Activated CD8-positive, alpha-beta memory T cell treated with anti-CD3 and anti-CD28 coated beads, Interleukin-2, amount 50 U/mL, for 4 hours (primary cell): ENCODE results near the gene UCK2.

Experiments used
- DNase-seq: peaks from one replicate; pipeline ENCODE4 v3.0.0-alpha.2; 2020

Gene UCK2

DNA sequence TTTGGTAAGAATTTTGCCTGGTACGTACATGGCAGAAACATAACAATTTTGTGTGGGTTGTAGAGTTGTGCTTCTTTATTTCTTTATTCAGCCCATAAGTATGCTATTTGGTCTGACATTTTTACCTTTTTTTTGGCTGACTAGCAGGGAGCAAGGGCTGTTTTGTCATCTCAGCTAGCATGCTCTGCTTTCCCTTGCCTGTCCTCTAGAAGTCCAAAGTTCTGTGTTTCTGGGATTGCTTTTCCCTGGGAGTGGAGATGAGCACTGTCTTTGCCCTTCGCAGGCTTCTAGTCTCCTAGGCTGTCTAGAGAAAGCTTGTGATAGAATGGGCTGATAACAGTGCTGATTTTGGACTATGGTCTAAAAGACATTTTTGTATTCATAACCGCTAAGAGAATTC is 7.5 kb downstream of the UCK2 start:
- DNase-seq = no peak

DNA sequence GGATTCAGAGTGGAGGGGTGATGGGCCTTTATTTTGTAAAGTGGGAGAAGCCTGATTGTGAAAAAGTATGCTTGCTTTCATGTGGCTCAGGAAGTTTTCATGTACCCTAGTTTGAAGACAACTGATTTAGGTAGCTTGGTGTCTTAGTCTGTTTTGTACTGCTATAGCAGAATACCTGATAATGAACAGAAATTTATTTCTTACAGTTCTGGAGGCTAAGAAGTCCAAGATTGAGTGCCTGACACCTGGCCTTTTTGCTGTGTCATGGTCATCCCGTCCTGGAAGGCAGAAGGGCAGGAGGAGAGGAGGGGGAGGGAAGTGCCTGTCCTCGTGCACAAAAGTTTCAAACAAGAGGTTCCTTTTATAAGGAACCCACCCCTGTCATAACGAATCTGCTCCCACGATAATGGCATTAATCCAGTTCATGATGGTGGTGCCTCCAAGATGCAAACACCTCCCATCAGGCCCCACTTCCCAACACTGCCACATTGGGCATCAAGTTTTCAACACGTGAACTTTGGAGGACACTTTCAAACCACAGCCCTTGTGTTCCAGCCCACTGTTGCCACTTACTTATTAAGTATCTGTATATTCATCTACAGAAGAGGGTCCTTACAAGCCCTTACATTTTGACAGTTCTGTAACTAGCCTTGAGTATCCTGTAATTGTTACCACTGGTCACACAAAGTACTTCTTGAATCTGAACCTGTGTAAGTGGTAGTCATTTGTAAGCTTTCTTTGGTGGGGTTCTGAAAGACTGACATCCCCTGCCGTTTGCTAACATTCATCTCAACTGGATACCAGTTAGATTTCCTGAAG is 9.5 kb downstream of the UCK2 start:
- DNase-seq = no peak

DNA sequence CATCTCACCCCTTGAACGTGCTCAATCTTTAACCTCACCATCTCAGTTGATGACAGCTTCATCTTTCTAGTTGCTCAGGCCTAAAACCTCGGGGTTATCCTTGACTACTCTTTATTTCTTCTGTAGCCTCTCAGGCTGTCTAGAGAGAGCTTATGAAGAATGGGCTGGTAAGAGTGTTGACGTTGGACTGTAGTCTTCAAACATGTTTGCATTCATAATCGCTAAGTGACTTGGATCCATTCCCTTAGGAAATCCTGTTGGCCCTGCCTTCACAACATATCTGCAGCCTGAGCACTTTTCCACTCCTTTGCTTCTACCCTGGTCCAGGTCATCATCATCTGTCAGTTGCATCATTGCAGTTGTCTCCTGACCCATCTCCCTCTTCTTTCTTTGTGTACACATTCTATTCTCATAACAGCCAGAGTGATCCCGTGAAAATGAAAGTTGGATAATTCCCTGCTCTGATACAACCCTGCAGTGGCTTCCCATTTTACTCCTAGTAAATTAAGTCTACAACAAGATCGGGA is 10.5 kb downstream of the UCK2 start:
- DNase-seq = no peak

DNA sequence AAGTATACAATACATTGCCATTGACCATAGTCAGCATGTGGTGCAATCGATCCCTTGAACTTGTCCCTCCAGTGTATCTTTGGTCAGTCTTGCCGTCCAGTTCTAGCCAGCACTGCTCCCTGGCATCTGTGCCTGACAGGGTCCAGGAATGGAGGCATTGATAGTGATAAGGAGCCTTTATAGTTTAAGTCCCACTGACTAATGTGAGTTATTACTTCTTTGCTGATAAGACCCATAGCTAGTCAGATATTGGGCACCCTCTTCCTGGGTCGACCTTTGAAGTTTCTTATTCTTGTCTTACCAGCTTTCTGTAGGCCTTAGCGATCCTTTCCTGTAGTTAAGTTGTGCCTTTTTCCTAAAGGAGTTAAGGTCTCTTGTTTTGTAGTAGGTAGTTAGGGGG is 13.0 kb downstream of the UCK2 start:
- DNase-seq = no peak

DNA sequence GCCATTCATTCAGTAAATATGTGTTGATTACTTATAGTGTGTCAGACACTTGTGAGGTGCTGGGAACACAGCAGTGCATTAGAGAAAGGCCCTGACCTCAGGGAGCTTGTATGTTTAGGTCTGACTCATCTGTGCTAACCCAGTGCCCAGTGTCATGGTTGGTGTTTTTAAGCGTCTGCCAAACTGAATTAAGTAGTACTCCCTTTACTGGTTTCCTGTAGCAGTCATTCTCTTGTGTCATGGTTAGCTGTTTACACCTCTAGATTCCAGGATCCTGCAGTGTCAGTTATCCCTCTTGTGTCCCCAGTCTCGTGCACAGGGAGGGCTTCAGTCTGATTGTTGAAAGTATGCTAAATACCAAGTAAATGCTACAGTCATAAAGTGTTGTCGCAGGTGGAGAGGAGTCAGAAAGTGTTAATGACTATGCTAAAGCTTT is 14.2 kb downstream of the UCK2 start:
- DNase-seq = no peak

DNA sequence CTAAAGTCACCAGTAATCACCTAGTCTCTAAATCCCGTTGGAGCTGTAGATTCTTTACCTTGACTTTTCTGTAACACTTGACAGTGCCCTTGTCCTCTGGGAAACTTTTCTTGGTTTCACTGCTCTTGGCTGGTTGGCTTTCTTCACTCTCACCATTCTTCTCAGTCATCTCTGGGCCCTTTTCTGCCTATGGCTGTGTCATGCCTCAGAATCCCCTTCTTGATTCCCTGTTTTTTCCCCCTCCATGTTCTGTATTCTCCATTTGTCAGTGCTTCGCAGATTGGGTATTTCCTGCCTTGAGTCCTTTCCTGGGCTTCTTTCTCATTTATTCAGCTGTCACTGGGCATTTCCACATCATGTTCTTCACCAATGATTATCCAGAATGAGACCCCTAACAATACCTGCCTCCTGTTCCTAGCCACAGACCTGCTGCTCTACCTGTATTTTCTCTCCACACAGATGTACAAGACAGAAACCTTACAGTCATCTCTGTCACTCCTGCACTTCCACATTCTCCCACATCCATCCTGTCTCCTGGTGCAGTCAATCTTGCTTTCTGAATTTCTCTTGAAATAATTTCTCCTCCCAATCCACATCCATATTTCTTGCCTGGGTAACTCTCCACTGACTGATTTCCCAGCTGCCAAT is 14.7 kb downstream of the UCK2 start:
- DNase-seq = no peak

DNA sequence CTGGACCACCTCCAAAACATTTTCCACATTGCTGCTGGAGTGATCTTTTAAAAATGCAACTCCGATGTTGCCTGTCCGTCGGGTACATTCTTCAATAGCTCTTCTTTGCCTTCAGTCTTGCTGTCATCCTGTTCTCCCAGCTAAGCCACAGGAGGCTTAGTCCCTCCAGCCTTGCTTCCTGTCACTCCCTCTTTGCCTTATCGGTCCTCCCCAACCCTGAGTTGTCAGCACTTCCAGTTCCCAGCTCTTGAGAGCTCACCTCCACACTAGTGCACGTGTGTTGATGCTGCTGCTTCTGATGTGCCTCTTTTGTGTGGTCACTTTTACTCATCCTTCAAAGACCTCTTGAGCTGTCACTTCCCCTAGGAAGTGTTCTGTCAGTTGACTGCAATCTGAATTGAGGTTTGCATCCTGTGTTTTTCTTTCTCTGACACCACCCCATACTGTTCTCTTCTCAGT is 15.3 kb downstream of the UCK2 start:
- DNase-seq = no peak

DNA sequence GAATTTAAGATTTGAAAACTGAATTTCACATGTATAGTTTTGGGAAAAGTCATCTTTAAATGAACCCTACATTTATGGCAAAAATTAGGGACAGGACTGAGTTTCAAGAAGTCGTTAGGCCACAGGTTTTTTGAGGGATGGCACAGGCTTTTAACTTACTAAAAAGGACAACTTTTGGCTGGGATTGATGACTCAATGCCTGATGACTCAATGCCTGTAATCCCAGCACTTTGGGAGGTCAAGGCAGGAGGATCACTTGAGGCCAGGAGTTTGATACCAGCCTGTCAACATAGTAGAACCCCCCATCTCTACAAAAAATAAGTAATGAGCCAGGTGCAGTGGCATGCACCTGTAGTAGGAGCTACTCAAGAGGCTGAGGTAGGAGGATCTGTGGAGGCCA is 15.9 kb downstream of the UCK2 start:
- no peak for DNase-seq

DNA sequence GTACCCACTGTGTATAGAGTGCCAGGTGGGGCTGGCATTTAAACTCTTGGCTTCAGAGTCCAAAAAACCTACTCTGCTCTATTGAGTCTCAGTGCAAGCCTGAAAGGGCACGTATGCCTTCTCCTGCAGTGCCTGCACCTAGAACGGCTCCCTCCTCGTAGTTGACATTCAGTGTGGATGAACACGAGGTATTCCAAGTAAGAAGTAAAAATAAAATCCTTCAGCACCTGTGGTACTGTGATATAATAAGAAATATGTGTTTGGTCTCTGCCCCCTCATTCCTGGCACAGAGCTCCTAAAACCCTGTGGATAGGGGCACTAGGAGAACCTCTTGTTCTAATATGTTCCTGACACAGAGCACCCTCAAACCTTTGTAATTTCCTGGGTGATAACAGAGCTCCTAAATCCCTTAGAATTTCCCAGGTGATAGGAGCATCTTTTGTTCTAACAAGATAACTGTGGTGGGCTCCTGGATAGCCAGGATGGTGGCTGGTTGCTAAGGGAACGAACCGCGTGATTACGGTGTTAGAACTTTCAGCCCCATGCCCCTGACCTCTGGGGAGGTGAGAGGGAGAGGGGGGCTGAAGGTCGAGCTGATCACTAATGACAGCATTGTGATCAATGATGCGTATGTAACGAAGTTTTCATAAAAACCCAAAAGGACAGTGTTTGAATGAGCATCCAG is 16.8 kb downstream of the UCK2 start:
- no peak for DNase-seq

DNA sequence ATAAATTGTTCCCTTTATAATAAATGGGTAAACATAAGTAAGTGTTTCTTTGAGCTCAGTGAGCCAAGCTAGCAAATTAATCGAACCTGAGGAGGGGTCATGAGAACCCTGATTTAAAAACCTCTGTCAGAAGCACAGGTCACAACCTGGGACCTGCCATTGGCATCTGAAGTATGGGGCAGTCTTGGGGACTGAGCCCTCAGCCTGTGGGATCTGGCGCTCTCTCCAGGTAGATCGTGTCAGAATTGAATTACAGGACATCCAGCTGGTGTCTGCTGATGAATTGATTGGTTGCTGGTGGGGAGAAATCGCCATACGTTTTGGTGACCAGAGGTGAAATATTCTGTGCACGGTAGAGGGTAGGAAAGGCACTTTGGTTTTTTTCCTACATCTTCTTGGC is 17.5 kb downstream of the UCK2 start:
- DNase-seq = no peak

DNA sequence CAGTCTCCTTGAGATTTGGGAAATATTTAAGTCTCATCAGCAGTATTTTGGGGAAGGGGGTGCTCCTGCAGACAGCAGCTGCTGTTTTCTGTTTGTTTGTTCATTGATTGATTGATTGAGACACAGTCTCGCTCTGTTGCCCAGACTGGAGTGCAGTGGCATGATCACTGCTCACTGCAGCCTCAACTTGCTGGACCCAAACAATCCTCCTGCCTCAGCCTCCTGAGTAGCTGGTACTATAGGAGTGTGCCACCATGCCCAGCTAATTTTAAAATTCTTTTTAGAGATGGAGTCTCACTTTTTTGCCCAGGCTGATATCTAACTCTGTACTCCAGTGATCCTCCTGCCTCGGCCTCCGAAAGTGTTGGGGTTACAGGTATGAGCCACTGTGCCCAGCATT is 18.2 kb downstream of the UCK2 start:
- DNase-seq = no peak

DNA sequence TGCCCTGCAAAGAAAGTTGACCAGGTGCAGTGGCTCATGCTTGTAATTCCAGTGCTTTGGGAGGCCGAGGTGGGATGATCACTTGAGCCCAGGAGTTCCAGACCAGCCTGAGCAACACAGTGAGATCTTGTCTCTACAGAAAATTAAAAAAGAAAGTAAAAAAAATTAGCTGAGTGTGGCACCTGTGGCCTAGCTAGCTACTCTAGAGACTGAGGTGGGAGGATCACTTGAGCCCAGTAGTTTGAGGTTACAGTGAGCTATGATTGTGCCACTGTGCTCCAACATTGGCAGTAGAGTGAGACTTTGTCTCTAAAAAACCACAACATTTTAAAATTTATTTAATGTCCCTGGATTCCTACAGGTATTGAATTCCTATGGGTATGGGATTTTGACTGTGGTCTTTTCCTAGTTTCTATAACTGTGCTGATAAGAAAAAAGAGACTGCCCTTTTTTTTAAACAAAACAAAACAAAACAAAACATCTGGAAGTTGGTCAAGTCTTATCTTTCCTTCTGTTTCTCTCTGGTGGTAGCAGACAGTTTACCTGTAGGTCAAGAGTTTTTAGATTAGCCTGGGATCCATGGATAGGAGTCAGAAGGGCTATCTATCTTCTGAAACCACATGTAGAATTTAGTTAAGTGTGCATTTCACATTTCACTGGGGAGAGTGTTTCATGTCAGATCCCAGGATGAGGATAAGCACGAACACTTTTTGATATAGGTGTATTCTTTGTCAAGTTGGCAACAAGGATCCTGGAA is 18.8 kb downstream of the UCK2 start:
- no peak for DNase-seq

DNA sequence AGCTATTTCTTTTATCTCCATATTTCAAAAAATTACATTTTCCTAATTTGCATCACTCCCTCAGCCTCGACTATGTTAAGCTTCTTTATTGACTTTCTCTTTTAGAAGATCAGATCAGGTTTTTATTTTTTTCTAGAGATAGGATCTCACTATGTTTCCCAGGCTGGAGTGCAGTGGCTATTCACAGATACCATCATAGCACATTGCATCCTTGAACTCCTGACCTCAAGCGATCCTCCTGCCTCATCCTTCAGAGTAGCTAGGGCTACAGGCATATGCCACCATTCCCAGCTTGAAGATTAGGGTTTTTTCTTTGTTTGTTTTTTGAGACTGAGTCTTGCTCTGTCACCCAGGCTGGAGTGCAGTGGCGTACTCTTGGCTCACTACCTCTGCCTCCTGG is 20.1 kb downstream of the UCK2 start:
- no peak for DNase-seq

DNA sequence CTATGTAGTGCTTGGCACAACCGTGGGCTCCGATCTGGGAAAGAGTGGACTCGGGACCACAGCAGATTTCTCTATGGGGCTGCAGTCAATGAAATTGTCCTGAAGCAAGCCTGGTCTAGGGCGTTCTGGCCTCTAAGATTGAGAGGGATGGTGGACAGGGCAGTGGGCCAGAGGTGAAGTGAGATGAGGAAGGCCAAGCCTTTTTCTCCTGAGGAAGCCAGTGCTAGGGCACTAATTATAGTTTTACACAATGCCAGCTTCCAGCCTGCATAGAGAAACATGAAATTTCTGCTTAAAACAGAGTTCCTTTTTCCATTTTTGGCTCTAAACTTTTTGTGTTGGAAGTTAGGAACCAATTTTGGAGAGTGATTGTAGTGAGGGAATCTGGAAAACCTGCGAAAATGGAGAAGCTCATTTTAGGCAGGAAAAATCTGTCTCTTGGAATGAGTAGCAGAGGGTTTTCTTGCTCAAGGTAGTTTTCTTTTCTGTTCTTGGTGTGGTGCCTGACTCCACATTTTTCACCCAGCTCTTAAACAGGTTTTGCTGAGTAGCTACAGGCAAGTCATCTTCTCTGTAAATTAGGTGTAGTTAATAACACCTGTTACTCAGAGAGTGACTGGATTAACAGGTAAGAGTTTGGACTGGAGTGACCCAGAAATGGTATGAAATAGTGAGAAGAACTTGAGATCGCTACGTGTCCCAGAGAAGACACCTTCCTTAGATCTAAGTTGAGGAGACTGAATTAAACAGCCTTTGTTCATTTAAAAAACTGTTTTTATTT is 22.1 kb downstream of the UCK2 start:
- no peak for DNase-seq

DNA sequence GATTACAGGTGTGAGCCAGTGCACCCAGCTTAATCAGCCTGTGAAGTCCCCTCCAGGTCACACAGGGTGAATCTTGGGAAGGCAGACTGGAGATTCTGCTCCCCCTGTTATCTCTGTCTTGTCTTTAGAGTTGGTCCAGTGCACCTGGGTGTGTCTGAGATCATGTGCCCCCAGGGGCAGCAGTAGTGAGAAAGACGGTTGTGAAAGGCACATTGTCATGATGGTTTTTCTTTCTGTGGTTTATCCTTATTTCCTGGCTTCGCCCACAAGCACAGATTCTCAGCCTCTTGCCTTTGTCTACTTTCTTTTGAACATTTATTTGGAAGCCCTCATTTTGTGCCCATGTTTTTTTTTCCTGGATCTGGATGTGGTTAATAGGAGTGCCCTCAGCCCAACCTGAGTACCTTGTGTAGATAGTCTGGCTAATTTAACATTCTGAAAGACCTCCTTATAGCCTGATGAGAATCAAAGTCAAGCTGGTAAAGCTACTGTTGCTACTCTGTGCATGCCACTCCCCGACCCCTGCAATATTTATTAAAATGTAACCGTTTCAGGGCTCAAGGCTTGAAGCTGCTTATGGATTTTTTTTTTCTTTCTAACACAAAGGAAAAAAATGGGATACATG is 23.7 kb downstream of the UCK2 start:
- no peak for DNase-seq

DNA sequence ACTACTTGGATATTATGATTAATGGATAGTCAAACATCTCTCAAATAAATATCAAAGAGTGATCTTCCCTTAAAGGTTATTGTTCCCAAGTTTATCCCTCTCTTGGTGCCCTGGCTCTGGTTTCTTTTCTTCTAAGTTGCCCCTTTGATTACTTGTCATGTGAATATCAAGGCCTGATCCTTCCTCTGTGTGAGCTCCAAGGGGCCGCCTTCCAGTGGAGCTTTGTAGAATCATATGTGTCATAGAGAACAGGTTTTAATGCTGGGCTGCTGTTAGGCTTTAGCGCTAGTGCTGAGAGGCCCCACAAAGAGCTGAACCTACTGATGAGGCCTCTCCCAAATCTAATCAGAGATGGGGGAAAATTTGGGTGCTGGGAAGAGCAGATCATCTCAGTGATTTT is 25.5 kb downstream of the UCK2 start:
- DNase-seq = no peak

DNA sequence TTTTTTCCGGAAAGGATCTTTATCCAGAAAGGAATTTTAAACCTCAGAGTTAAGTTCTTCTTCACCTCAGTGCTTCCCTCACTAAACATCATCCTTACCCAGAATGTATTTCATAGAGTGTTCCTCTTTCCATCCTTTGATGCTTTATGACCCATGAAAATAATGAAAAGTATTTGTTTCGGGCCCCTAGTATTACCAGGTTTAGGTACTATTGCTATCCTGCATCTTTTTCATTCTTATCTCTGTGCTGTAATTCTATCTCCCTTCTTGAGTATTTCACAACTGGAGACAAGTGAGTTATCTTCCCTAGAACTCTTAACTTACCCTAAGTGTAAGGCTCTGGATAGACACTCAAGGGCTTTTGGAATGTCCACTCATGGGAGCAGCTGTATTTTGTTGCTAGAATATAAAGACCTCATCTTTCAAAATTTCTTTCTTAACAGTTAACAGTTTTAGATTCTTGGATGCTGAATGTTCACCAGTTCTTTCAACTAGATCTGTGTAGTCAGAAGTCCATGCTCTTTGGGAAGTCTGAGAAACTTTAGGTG is 26.2 kb downstream of the UCK2 start:
- DNase-seq = no peak

DNA sequence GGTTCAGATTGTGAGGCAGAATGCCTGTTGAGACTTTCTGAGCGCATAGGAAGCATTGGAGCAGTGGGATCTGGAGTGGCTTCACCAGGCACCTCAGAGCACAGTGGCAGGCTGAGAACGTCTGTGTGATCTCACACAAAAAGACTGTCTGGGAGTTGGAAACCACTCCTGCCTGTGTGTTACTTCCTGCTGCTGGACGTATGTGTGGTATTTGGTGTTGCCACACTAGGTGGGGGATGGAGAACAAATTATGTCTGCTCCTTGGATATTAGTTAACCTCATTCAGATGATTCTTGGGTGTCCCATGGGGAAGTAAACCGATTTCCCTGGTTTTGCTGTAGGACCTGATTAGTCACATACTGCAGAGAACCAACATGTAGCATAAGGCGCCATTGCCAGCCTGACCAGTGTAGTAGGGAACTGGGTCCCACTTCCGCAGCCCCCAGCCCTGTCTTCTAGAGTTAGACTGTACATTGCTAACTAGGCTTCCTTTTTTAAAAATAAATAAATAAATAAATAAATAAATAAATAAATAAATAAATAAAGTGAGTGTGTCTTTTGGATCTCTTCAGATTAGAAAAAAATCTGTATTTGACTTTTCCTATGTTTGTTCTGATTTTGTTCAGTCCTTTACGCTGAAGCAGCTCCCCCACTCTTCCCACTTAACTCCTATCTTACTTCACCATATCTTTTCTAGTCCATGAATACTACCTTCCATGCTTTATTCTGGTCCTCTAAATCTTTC is 26.9 kb downstream of the UCK2 start:
- no peak for DNase-seq

DNA sequence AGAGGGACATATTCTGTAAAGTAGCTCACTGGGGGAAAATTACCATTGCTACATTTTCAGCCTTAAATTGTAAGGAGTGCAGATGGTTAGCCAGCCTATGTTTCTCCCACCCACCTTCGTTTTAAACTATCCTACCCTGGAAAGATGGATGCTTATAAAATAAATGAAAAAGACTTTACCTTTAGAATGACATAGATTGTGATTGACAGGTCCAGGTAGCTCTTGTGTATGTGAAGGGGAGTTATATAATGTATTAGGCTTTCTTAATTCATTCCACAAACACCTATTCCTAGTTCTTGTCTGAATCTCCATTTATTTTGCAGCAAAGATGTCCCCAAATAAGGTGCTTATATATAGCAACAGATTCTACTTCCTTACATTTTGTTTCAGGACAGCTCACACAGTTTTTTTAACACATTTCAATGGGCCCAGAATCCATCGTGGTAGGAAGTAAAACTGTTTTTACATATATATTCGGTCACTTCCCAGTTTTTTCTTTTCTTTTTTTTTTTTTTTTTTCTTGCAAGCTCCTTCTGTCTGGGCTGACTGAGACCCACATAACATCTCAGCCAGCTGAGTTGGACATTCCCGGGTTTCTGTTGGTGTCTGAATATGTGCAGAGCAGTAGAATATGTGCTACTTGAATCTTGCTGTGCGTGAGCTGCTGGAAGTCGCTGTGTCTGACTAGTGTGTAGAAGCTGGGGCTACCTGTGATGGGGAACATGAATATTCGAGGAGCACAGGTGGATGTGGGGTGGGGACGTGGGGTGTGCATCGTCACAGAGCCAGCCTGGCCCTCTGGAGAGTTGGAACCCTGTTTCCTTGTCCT is 27.8 kb downstream of the UCK2 start:
- DNase-seq = no peak

DNA sequence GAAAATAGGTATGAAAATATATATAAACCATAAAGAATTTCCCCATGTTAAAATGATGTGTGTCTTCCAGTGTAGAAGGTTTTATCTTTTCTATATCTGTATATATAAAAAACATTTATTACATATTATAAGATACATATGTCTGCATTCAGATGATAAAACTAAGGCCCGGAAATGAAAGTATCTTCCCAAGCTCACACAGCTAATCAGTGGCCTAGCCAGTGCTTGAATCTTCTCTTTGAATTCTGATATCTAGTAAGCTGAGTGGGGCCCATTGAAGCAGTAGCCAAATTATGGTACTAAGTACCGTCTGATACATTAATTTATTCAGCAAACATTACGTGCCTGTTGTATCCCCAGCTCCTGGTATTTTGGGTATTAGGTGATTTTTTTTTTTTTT is 28.6 kb downstream of the UCK2 start:
- DNase-seq = no peak
